H1 (cell line): ENCODE measurements around the gene KLHL3. TPM values are rescaled to one million over a fixed set of nuclear protein-coding genes. Genes with fewer than 3 reads are reported as not detected.

Experiments
- CTCF ChIA-PET: fragments of 300-600 bp; sonication (Branson Sonifier 250); formaldehyde crosslinking; loops from one replicate; lab custom pipeline; 2021; ENCODE audit not compliant: partially characterized antibody; lab: Charles Lee
- POLR2A ChIA-PET: fragments of 300-600 bp; sonication (Branson Sonifier 250); formaldehyde crosslinking; loops from one replicate; lab custom pipeline; 2021; ENCODE audit warnings: inconsistent platforms; ENCODE audit not compliant: partially characterized antibody; lab: Charles Lee
- DNase-seq, 2 experiments: peaks; one replicate each; pipeline versions ENCODE4 v3.0.0 to v3.0.0-alpha.2; 2010 to 2022; ENCODE audit warnings: low spot score in 2 of 2, low read depth in 1 of 2, mixed read lengths in 1 of 2
- FAIRE-seq: peaks from 2 replicates; lab custom pipeline; 2011; peaks lifted over from hg19 to GRCh38; lab: Jason Lieb, UNC
- H2AFZ ChIP-seq: 2 replicates; pipeline ENCODE4 v1.8.1; 2012; ENCODE audit warnings: low read length, inconsistent platforms
- H2AK5ac ChIP-seq: 2 replicates; pipeline ENCODE4 v1.6.1; 2013; ENCODE audit warnings: low read depth, low read length
- H2BK120ac ChIP-seq: replicated peaks from 2 replicates; pipeline ENCODE3; 2013; ENCODE audit warnings: low read depth, low read length, inconsistent platforms
- H2BK12ac ChIP-seq: 2 replicates; pipeline ENCODE4 v1.6.1; 2013; ENCODE audit warnings: low read depth, low read length
- H2BK15ac ChIP-seq: 2 replicates; pipeline ENCODE4 v1.6.1; 2013; ENCODE audit warnings: low read length
- H2BK20ac ChIP-seq: 2 replicates; pipeline ENCODE4 v1.6.1; 2013; ENCODE audit warnings: low read length
- H2BK5ac ChIP-seq: 2 replicates; pipeline ENCODE4 v1.6.1; 2013; ENCODE audit warnings: low read depth, low read length
- H3K14ac ChIP-seq: 2 replicates; pipeline ENCODE4 v1.6.1; 2013; ENCODE audit warnings: inconsistent platforms; ENCODE audit not compliant: insufficient read length
- H3K18ac ChIP-seq: 2 replicates; pipeline ENCODE4 v1.6.1; 2013; ENCODE audit warnings: low read length; ENCODE audit errors: extremely low read depth
- H3K23ac ChIP-seq: 2 replicates; pipeline ENCODE4 v1.6.1; 2013; ENCODE audit warnings: inconsistent platforms; ENCODE audit not compliant: insufficient read length
- H3K23me2 ChIP-seq: 2 replicates; pipeline ENCODE4 v1.6.1; 2013; ENCODE audit warnings: low read depth, low read length
- H3K27ac ChIP-seq: 2 replicates; pipeline ENCODE4 v1.6.1; 2011; ENCODE audit warnings: low read depth, low read length, inconsistent platforms
- H3K27me3 ChIP-seq, 4 experiments: replicated peaks in 1 of 4; 1 replicate in 1 of 4; 2 replicates in 3 of 4; pipeline versions ENCODE4 v1.6.1 to v1.8.1; 2011 to 2013; ENCODE audit warnings: low read length in 3 of 4, mild to moderate bottlenecking in 3 of 4, inconsistent platforms in 2 of 4, mixed read lengths in 2 of 4, moderate library complexity in 1 of 4; ENCODE audit not compliant: control insufficient read depth in 3 of 4, insufficient read depth in 3 of 4; ENCODE audit errors: extremely low read depth in 1 of 4
- H3K36me3 ChIP-seq, 4 experiments: 2 replicates each; pipeline versions ENCODE4 v1.6.1 to v1.8.1; 2011 to 2013; ENCODE audit warnings: mild to moderate bottlenecking in 4 of 4, low read length in 3 of 4, moderate library complexity in 2 of 4, control low read depth in 1 of 4, inconsistent platforms in 1 of 4; ENCODE audit not compliant: insufficient read depth in 4 of 4, control insufficient read depth in 2 of 4
- H3K4ac ChIP-seq: replicated peaks from 2 replicates; pipeline ENCODE3; 2013; ENCODE audit warnings: low read length, low read depth, mixed read lengths, inconsistent platforms; ENCODE audit not compliant: insufficient read length
- H3K4me1 ChIP-seq, 4 experiments: replicated peaks in 1 of 4; 1 replicate in 1 of 4; 2 replicates in 3 of 4; pipeline versions ENCODE4 v1.6.1 to v1.8.1; 2011 to 2013; ENCODE audit warnings: low read length in 3 of 4, inconsistent platforms in 2 of 4, mixed read lengths in 1 of 4; ENCODE audit not compliant: insufficient read depth in 4 of 4, control insufficient read depth in 3 of 4
- H3K4me2 ChIP-seq, 2 experiments: 2 replicates each; pipeline versions ENCODE4 v1.6.1 to v1.8.1; 2011 to 2013; ENCODE audit warnings: low read depth in 2 of 2, low read length in 2 of 2, control low read depth in 1 of 2, inconsistent platforms in 1 of 2, mild to moderate bottlenecking in 1 of 2; ENCODE audit not compliant: insufficient read depth in 1 of 2
- H3K4me3 ChIP-seq, 4 experiments: fragments of 200-600, 300-600 bp in 1 of 4; sonication (generic), shearing (Covaris generic), sonication (Bioruptor Twin) in 1 of 4; 2 replicates each; pipeline versions ENCODE4 v1.5.1 to v1.8.1; 2011 to 2016; ENCODE audit warnings: low read length in 4 of 4, low read depth in 3 of 4, control low read depth in 2 of 4, inconsistent platforms in 2 of 4, mild to moderate bottlenecking in 2 of 4, mixed read lengths in 1 of 4, moderate library complexity in 1 of 4; ENCODE audit not compliant: insufficient read depth in 2 of 4; ENCODE audit errors: extremely low read depth in 1 of 4
- H3K56ac ChIP-seq: replicated peaks from 2 replicates; pipeline ENCODE3; 2013; ENCODE audit warnings: low read depth, mild to moderate bottlenecking, mixed read lengths, low read length, inconsistent platforms; ENCODE audit not compliant: insufficient read length
- H3K79me1 ChIP-seq: 2 replicates; pipeline ENCODE4 v1.6.1; 2013; ENCODE audit warnings: low read depth, low read length, control low read depth
- H3K79me2 ChIP-seq, 2 experiments: 2 replicates each; pipeline versions ENCODE4 v1.6.1 to v1.8.1; 2012 to 2013; ENCODE audit warnings: low read length in 2 of 2, mild to moderate bottlenecking in 2 of 2, inconsistent platforms in 1 of 2; ENCODE audit not compliant: insufficient read depth in 2 of 2, control insufficient read depth in 1 of 2
- H3K9ac ChIP-seq, 4 experiments: replicated peaks in 1 of 4; 1 replicate in 1 of 4; 2 replicates in 3 of 4; pipeline versions ENCODE4 v1.6.1 to v1.8.1; 2011 to 2013; ENCODE audit warnings: low read depth in 3 of 4, low read length in 3 of 4, control low read depth in 2 of 4, mild to moderate bottlenecking in 2 of 4, moderate library complexity in 2 of 4, inconsistent platforms in 1 of 4; ENCODE audit errors: extremely low read depth in 1 of 4
- H3K9me3 ChIP-seq, 2 experiments: 2 replicates each; pipeline versions ENCODE4 v1.6.1 to v1.8.1; 2012 to 2013; ENCODE audit warnings: mild to moderate bottlenecking in 2 of 2, moderate library complexity in 2 of 2, control low read depth in 1 of 2, inconsistent platforms in 1 of 2, low read depth in 1 of 2, low read length in 1 of 2, mixed read lengths in 1 of 2; ENCODE audit not compliant: insufficient read depth in 2 of 2
- H4K20me1 ChIP-seq, 2 experiments: replicated peaks in 1 of 2; 2 replicates each; pipeline versions ENCODE3 to v1.8.1; 2011 to 2013; ENCODE audit warnings: inconsistent platforms in 2 of 2, low read length in 2 of 2, mild to moderate bottlenecking in 1 of 2; ENCODE audit not compliant: insufficient read depth in 2 of 2, control insufficient read depth in 1 of 2
- H4K5ac ChIP-seq: 2 replicates; pipeline ENCODE4 v1.6.1; 2013; ENCODE audit warnings: low read length, low read depth, mixed read lengths, inconsistent platforms; ENCODE audit not compliant: insufficient read length
- H4K8ac ChIP-seq: 2 replicates; pipeline ENCODE4 v1.8.0; 2013; ENCODE audit warnings: mild to moderate bottlenecking, moderate library complexity, low read length, inconsistent platforms; ENCODE audit not compliant: insufficient read depth; ENCODE audit errors: extremely low read depth
- H4K91ac ChIP-seq: replicated peaks from 2 replicates; pipeline ENCODE3; 2013; ENCODE audit warnings: low read length, mixed read lengths, inconsistent platforms; ENCODE audit not compliant: insufficient read length
- CREB1 ChIP-seq: IDR thresholded peaks from 2 replicates; pipeline ENCODE4 v1.6.1; 2012; ENCODE audit warnings: inconsistent platforms
- EGR1 ChIP-seq: IDR thresholded peaks from 2 replicates; pipeline ENCODE4 v1.6.1; 2011; ENCODE audit warnings: low read depth, low read length, borderline replicate concordance
- KDM1A ChIP-seq: fragments of 200-600, 300-600 bp; sonication (generic); IDR thresholded peaks from 2 replicates; pipeline ENCODE4 v1.7.1; 2016; ENCODE audit warnings: mild to moderate bottlenecking, low read length, borderline replicate concordance
- KDM4A ChIP-seq: IDR thresholded peaks from one replicate; pipeline ENCODE4 v1.7.1; 2012; ENCODE audit warnings: low read depth, mild to moderate bottlenecking, moderate library complexity, low read length, inconsistent platforms; ENCODE audit not compliant: severe bottlenecking
- SAP30 ChIP-seq: fragments of 300-600 bp; sonication (generic); IDR thresholded peaks from 2 replicates; pipeline ENCODE4 v1.7.1; 2012; ENCODE audit warnings: low read length, moderate library complexity, mild to moderate bottlenecking, inconsistent platforms; ENCODE audit not compliant: insufficient read depth, insufficient replicate concordance
- SIX5 ChIP-seq: IDR thresholded peaks from 2 replicates; pipeline ENCODE4 v1.6.1; 2011; ENCODE audit warnings: mild to moderate bottlenecking, low read depth, low read length
- SP1 ChIP-seq: IDR thresholded peaks from 2 replicates; pipeline ENCODE4 v1.6.1; 2011; ENCODE audit warnings: low read depth, low read length
- SUZ12 ChIP-seq: fragments of 200-600 bp; sonication (generic); IDR thresholded peaks from 2 replicates; pipeline ENCODE4 v1.6.1; 2012; ENCODE audit warnings: mild to moderate bottlenecking, inconsistent platforms, low read length, moderate library complexity, mixed read lengths
- WGBS, 2 experiments: shearing (Covaris generic) in 1 of 2; methylation state at CpG; one replicate each; pipeline versions ENCODE4 v1.1.6 to v1.1.7; 2013 to 2015; ENCODE audit warnings: low lambda C conversion rate in 2 of 2, mixed read lengths in 2 of 2, inconsistent platforms in 1 of 2, low coverage in 1 of 2, missing lambda C conversion rate in 1 of 2; ENCODE audit not compliant: insufficient replicate concordance in 2 of 2, insufficient coverage in 1 of 2, insufficient read length in 1 of 2; ENCODE audit errors: extremely low coverage in 1 of 2, missing lambda C conversion rate in 1 of 2; 5-methylcytosine and 5-hydroxymethylcytosine counted together
- polyA plus RNA-seq, 7 experiments: library from polyadenylated mRNA; depleted of rRNA in 3 of 7; stranded (reverse) in 5 of 7; unstranded in 2 of 7; fragments of >200 nt in 5 of 7; fragments of 200-250 nt in 2 of 7; gene quantifications; 1 replicate in 5 of 7; 2 replicates in 1 of 7; 4 replicates in 1 of 7; pipeline versions ENCODE4 v1.2.1 to v1.2.3, GENCODE V29; 2011 to 2013; ENCODE audit warnings: missing spikeins in 2 of 7, mixed read lengths in 2 of 7
- total RNA-seq: library from RNA; stranded (reverse); fragmentation: NEBNext Ultra II Directional; extraction: Animal tissue kit (Norgen Biotek cat#: 25700); gene quantifications from 2 replicates; pipeline ENCODE4 v1.2.1, GENCODE V29; 2021

The KLHL3 gene
- total and polyA plus RNA-seq, 2 of the 8 experiments (the other 6 are each of a cell fraction or from before 2014, with no cell fraction given) = 7.4 to 13.7 TPM

DNA sequence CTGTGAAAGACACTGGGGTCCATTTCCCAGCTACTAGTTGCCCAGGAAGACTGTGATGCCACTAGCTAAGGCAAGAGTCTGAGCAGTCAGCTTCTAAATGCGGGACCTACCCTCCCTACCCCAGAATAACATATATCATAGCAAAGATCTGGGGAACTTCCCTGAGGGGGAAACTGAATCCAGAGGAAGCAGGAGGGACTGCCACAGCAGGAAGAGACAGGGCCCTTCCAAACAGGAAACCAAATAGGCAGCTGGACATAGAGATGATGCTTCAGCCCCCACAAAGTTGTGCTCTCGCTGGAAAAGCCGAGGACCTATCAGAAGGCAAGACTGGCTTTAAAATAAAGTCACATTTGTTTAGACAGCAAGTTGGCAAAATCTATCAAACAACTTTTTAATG lies 51.1 kb downstream of the KLHL3 start:
- no peak overlapping the region for H3K27ac ChIP-seq
- no peak overlapping the region for H2AFZ ChIP-seq
- no peaks in the 10 kb centered on the region for H4K20me1 ChIP-seq
- H2BK12ac ChIP-seq = no peak overlapping the region
- ChIA-PET POLR2A (no interaction called here), CTCF (interaction anchor here (1.4 to 1.7 kb wide), 2 partner anchors 56 to 58 kb away, joined by 4 to 7 read pairs; no protein-coding TSS in a partner anchor)
- no peak overlapping the region for H2BK120ac ChIP-seq
- no peaks in the 10 kb centered on the region for H3K9me3 ChIP-seq
- 94% methylated on average over 3 of the region's 3 CpGs; no CpG with 5 or more reads in 1 of the 2 experiments for WGBS, 2 experiments
- no peak overlapping the region for H3K56ac ChIP-seq
- no peak overlapping the region for H3K4me3 ChIP-seq
- H4K91ac ChIP-seq = no peak overlapping the region
- no peak overlapping the region for H3K23ac ChIP-seq
- no peak overlapping the region for H3K14ac ChIP-seq
- no peak overlapping the region for H3K4me2 ChIP-seq
- FAIRE-seq (no peak), DNase-seq (no peak)
- H2AK5ac ChIP-seq = no peak overlapping the region
- no peak overlapping the region for H2BK15ac ChIP-seq
- no peak overlapping the region for H3K9ac ChIP-seq
- no peaks in the 10 kb centered on the region for H3K79me2 ChIP-seq
- H3K23me2 ChIP-seq = no peaks in the 10 kb centered on the region
- no peaks in the 10 kb centered on the region for H3K4me1 ChIP-seq
- H3K36me3 ChIP-seq = peaks cover 0 to 3% (median 0%) of the 10 kb centered on the region in 4 experiments; a peak in 2 of 8 replicates
- H3K18ac ChIP-seq = no peak overlapping the region
- no peak overlapping the region for H4K5ac ChIP-seq
- no peak overlapping the region for H2BK5ac ChIP-seq
- H3K27me3 ChIP-seq = no peaks in the 10 kb centered on the region
- TF ChIP-seq SP1 (no peak), CREB1 (no peak), SUZ12 (no peak), SIX5 (no peak), EGR1 (no peak), KDM4A (no peak), SAP30 (no peak), KDM1A (no peak)
- H3K79me1 ChIP-seq = no peaks in the 10 kb centered on the region
- no peak overlapping the region for H3K4ac ChIP-seq
- no peak overlapping the region for H4K8ac ChIP-seq
- no peak overlapping the region for H2BK20ac ChIP-seq
